GM18507 (cell line): ENCODE results near the gene DSTYK.
"Not testable (repeated sequence)": the region's sequence is repeated elsewhere in the genome, so short reads cannot be mapped to it uniquely, and the experiment has no call there.

Experiments used
- DNase-seq: peaks from one replicate; pipeline ENCODE4 v3.0.0; 2011; ENCODE audit warnings: low read depth; ENCODE audit not compliant: insufficient read length; ENCODE audit errors: extremely low spot score
- FAIRE-seq: peaks from 2 replicates; lab custom pipeline; 2011; peaks lifted over from hg19 to GRCh38; lab: Jason Lieb, UNC

The DSTYK gene

DNA sequence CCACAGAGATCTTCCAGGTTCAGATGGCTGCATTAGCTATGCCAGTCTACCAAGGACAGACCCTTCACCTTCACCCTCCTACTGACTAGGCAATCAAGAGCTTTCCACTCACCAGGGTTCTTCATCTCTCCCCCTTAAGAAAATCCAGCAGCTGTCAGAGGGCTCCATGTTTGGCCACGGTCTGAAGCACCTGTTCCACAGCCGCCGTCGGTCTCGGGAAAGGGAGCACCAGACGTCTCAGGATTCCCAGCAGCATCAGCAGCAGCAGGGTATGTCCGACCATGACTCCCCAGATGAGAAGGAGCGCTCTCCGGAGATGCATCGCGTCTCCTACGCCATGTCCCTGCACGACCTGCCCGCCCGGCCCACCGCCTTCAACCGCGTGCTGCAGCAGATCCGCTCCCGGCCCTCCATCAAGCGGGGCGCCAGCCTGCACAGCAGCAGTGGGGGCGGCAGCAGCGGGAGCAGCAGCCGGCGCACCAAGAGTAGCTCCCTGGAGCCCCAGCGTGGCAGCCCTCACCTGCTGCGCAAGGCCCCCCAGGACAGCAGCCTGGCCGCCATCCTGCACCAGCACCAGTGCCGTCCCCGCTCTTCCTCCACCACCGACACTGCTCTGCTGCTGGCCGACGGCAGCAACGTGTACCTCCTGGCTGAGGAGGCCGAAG lies 30.0 kb upstream of the DSTYK start:
- FAIRE-seq (no peak), DNase-seq (no peak)

GRCh38 chr1:205240569-205240968 lies 29.1 kb upstream of the DSTYK start:
- FAIRE-seq (no peak), DNase-seq (no peak)

DNA sequence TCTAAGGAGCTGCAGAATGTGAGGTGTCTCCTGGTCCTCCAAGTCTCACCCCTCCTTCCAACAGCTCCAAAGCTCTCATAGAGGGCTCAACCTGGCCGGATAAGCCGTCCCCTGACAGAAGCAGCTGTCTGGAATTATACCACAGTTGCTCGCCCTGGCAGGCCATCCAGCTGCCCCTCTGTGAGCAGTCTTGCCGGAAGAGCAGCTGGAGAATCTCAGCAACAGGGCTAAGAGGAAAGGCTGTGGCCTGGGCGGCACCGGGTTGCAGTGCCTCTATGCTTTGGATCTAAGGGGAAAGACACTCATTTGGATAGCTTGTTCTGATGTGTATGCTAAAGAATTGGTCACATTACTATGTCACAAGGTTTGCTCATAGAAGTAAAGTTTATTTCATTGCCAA lies 28.6 kb upstream of the DSTYK start:
- DNase-seq (no peak), FAIRE-seq (no peak)

GRCh38 chr1:205239078-205239477 lies 27.6 kb upstream of the DSTYK start:
- DNase-seq (no peak), FAIRE-seq (no peak)

DNA sequence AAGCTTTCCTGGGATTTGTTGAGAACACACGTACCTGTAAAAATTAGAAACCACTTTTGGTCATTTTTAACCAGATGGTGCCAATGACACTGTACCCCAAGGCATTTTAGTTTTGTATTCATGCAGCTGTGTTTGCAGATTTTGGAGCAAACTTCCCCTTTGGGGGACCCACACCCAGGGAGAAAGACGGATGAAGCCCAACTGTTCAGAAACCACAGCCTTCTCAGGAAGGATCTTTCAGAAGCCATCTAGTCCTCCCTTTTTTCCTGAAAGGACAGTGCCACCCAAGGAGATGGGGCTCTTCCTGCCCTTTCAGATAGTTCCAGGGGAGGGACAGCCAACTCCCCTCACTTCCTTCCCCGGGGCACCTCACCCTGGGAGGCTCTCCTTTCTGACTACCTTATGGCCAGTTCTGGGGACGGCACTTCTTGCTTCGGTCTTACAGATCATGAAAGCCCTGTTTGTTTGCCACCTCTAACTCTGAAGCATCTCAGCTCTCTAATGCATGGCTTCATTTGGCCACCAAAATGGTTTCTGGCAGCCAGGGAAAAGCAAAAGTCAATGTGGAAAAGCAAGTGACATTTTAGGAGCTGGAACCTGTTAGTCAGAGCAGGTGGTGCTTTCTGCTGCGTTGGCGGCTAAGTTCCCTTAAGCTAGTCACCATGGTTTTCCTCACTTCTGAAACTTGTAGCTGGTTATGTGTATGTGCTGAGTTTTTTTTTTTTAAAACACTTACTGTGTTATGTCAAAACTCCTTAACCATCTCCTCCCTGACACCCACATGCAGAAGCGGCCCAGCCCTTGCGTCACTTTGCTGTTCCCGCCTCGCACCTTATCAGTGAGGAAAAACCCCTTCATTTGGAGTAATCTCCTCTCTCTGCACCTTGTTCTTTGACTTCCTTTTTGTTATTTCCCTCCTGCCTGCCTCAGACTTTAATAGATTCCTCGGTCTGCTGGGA lies 26.3 kb upstream of the DSTYK start:
- DNase-seq (no peak), FAIRE-seq (no peak)

DNA sequence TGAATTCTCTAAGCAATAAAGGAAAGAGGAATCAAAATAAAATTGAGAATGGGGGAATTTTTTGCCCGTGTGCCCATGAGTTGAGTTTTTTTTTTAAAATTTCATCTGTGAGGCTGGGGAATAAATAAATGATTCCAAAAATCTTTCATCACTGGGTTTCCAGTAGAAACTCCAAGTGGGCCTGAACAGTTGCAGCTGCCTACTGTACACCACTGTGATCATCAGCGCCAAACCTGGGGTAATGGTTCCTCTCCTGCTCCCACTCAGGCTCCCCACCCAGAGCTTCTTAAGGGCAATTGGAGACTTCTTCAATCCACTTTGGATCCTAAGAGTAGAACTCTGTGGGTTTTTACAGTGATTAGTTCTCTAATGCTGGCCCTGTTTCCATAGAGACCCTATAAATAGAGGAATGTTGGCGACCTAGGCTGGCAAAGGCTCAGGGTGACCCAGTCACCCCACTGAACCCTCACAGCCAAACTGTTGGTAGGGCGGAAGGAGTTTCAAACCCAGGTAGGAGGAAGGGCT lies 25.5 kb upstream of the DSTYK start:
- FAIRE-seq = no peak

DNA sequence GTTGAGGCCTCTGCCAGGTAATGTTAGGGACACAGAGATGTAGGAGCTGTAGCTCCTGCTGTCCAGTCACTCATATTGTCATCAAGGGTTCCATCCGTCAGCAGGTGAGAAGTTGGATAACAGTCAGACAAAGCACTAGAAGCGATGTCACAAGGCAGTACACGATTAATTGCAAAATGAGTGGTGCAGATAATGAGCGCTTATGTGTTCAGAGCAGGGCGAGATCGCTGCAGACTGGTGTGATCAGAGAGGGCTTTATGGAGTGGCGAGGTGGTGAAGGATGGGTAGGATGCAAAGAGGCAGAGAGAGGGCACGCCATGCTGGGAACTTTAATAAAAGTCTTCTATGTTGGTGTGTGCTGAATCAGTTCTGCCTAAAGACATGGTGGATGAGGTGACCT lies 25.0 kb upstream of the DSTYK start:
- no peak for FAIRE-seq

More for the DNA sequence above, 25.5 kb upstream of the DSTYK start:
- no peak for DNase-seq

GRCh38 chr1:205235951-205236350 lies 24.4 kb upstream of the DSTYK start:
- FAIRE-seq (no peak), DNase-seq (no peak)

More for the DNA sequence above, 25.0 kb upstream of the DSTYK start:
- no peak for DNase-seq

DNA sequence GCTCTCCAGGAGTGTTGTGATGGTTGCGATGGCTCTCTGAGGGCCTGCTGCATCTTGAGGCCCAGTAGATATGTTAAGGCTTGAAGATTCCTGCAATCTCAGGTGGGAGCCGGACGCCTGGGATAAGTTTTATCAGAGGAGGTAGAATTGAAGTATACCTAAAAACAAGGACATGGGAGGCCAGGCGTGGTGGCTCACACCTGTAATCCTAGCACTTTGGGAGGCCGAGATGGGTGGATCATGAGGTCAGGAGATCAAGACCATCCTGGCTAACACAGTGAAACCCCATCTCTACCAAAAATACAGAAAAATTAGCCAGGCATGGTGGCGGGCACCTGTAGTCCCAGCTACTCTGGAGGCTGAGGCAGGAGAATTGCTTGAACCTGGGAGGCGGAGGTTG lies 22.5 kb upstream of the DSTYK start:
- not testable (repeated sequence) for DNase-seq, FAIRE-seq

GRCh38 chr1:205232945-205233397 lies 21.5 kb upstream of the DSTYK start:
- FAIRE-seq (no peak), DNase-seq (no peak)

DNA sequence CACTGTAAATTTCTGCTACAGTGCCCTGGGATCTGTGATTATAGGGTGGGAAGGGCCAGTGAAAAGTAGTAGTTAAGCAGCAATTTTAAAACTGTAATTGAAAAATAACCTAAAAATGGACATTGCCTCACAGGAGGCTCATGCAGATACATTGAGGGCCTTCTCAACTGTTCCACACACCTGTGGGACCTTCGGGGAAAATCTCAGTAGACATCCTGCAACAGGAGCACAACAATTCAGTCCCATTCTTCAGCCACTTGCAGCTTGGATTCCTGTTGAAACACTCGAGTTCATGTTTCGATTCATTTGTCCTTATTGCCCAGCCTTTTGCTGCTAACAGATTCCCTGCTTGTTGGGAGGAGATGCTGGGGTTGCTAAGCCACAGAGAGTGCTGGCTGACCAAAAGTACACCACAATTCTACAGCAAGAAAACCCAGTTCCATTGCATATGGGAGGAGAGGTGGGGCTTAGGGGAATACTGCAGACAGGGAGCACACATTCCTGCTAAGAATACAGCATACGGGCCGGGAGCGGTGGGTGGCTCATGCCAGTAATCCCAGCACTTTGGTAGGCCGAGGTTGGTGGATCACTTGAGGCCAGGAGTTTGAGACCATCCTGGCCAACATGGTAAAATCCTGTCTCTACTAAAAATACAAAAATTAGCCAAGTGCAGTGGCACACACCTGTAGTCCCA lies 20.8 kb upstream of the DSTYK start:
- FAIRE-seq (no peak), DNase-seq (no peak)

DNA sequence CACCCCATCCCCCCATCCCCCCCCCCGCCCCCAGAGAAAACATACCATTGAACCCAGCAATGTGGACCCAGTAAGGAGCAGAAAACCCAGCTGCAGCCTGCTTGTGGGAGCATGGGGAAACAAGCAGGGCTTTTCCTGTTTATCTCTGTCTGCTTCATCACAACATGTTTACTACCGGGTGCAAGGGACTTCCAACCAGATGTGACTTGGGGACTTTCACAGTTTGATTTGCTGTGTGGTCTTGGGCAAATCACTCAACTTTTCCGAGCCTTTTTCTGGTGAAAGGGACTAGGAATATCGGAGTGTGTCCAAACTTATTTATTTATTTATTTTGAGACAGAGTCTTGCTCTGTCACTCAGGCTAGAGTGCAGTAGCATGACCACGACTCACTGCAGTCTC lies 19.5 kb upstream of the DSTYK start:
- no peak for DNase-seq
- FAIRE-seq = no peak

DNA sequence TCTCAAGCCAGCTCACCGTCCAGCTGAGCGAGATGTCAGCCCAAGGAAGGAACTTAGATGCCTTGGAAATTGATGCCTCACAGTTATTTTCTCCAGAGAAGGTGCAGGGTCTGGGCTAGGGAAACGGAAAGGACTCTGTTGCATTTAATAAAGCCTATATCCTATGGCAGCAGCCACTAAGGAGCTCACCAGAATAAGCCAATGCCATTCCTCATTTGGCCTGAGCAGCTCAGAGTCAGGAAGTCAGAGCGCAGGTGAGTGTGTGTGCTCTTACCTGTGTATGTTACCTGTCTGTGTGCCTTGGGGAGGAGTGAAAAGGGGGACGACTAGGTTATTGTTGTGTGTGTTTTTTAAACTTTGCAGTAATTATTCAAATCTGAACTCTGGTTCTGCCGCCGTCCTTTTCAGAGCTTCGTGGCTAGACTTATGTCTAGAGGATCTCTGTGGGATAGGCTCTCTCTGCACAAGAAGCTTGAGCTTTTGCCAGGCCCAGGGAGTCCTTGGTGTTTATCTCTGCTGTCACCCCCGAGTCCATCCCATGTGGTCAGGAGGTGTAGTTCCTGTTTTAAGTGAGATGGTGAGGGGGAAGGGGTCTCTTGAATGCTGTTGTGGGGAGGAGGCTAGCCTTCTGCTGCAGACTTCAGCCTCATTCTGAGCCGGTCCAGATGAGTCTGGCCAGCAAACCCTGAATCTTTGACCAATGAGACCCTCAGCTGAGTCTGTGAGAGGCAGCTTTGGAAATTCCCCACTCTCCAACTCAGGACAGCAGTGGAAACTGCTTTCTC lies 18.6 kb upstream of the DSTYK start:
- no peak for FAIRE-seq
- no peak for DNase-seq

- DNase-seq (peak; percentile 39), FAIRE-seq (no peak)
Measured at GRCh38 chr1:205229399-205229871, 17.9 kb upstream of the DSTYK start.

DNA sequence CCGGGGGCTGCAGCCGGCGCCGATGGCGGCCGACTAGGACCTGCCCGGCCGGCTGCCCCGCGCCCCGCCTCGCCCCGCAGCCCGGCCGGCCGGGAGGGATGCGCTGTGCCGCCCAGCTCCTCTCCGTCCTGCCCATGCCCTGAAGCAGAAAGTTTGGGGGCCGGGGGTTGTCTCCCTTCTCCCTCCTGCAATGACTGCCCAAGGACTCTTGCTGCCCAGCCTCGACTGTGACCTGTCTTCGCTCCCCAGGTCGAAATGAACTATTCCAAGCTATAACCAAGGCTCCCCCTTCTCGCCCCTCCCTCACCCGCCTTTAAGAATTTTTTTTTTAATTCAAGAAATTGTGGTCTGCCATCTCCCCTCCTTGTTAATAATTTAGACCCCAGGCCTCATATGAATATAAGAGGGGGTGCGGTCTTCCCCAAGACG lies 16.6 kb upstream of the DSTYK start:
- DNase-seq = no peak
- FAIRE-seq = no peak

GRCh38 chr1:205227584-205228013 lies 16.1 kb upstream of the DSTYK start, which contains the start of gene TMCC2:
TSS of gene TMCC2 (plus strand) at chr1:205227946. CDS start at chr1:205228565, 619 bp downstream.
- DNase-seq = peak; percentile 67
- FAIRE-seq = no peak

DNA sequence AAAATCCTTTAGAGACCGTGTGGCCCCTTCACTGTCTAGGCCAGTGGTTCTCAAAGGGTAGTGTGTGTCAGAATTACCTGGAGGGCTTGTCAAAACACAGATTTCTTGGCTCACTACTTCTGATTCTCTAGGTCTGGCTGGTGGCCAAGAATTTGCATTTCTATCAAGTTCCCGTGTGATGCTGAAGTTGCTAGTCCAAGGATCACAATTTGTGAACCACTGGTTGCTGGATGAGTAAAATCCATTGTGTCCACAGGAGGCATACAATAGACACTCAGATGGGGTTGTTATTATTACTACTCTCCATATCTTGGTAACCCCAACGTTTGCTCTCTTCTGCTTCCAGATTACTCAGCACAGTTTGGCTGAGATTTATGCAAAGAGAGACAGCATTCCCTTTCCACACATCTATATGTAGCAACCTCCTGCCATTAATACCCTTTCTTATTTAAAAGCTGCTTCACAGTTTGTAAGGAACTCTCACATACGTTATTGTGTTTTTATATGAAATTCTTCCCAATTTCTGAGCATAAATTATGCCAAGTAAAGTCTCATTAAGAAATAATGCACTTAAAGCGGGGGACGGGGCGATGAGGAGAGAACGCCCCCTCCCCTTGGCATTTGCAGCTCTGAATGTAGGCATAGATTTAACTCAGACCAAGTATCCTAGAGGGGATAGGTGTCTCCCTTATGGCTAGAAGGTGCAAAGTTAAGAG lies 15.5 kb upstream of the DSTYK start:
- FAIRE-seq = no peak
- no peak for DNase-seq
